Measurements from ENCODE around the gene MLEC.

The MLEC gene

DNA sequence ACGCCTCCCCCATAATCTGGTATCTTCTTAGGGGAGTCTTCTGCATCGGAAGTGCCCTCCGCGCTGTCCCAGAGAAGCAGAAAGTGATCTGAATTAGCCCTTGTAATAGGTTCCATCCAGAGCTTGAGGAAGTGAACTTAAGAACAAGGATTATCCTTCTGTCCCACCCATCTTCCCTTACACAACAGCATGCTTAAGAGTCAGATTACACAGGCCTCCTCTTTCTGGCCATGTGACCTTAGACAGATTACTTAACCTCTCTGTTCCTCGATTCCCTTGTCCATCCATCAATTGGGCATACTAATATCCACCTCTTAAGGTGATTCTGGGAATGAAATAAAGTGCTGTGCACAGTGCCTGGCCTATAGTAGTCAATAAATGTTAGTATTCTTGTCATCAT, 35.1 kb upstream of the MLEC start:
- no peak for TF ChIP-seq NFRKB (IDR thresholded peaks at IDR 0.05)
- TF ChIP-seq ARNT (IDR thresholded peaks at IDR 0.05), result no peak
- DNase-seq (ENCODE audit: extremely low spot score), result no peak
- ChIA-PET POLR2A (no interaction called here), CTCF (no interaction called here)

DNA sequence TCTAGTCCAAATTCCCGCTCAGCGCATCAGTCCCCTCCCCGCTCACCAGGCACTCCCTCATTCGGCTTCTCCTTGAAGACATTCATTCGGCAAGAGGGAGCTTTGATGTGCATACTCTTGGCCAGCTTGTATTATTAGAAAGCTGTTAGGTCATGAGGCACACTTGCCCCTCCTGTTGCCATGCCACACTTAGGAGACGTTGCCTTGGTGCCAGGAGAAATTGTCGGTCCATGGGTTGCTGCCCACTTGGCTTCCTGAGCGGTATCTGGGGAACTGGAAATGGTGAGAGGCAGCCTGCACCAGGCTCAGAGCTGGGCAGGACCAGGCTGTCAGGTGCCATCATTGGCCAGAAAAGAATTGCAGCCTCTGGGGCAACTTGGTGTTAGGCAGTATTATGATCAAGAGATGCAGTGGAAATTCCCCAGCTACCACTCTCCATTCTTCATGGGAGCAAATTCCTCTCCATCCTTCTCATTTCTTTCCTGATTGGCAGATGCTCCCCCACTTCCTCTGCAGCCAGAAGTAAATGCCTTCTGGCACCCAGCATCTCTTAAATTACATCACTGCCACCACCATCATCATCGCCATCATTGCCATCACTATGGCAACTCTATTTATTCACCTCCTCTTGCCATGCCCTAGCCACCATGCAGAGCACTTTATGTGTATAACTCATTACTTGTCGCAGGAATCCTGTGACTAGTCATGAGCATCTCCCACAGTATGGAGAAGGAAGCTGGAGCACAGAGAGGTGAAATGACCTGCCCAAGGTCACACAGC, 34.1 kb upstream of the MLEC start:
- TF ChIP-seq FOXM1 (IDR thresholded peaks at IDR 0.05; ENCODE audit: borderline replicate concordance) (no peak), HDGF (IDR thresholded peaks at IDR 0.05; ENCODE audit: borderline replicate concordance) (no peak), FOXA1 (IDR thresholded peaks at IDR 0.05) (no peak), BHLHE40 (IDR thresholded peaks at IDR 0.05; ENCODE audit: borderline replicate concordance) (no peak), L3MBTL2 (conservative IDR thresholded peaks at IDR 0.05) (no peak), SUZ12 (IDR thresholded peaks at IDR 0.05) (no peak), ZNF384 (IDR thresholded peaks at IDR 0.05) (no peak), ARNT (IDR thresholded peaks at IDR 0.05) (no peak), NFRKB (IDR thresholded peaks at IDR 0.05) (no peak), FOXK2 (IDR thresholded peaks at IDR 0.05) (no peak), CTBP1 (IDR thresholded peaks at IDR 0.05; ENCODE audit: borderline replicate concordance) (no peak)
- TF ChIP-seq, protein P1, sequence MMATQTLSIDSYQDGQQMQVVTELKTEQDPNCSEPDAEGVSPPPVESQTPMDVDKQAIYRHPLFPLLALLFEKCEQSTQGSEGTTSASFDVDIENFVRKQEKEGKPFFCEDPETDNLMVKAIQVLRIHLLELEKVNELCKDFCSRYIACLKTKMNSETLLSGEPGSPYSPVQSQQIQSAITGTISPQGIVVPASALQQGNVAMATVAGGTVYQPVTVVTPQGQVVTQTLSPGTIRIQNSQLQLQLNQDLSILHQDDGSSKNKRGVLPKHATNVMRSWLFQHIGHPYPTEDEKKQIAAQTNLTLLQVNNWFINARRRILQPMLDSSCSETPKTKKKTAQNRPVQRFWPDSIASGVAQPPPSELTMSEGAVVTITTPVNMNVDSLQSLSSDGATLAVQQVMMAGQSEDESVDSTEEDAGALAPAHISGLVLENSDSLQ (IDR thresholded peaks at IDR 0.05), result no peak
- no peak for DNase-seq (ENCODE audit: extremely low spot score)
- ChIA-PET CTCF (no interaction called here), POLR2A (interaction anchor here (0.8 kb wide), 1 partner anchor 72 kb away, joined by 4 read pairs; the partner anchor contains the start of gene POP5)

DNA sequence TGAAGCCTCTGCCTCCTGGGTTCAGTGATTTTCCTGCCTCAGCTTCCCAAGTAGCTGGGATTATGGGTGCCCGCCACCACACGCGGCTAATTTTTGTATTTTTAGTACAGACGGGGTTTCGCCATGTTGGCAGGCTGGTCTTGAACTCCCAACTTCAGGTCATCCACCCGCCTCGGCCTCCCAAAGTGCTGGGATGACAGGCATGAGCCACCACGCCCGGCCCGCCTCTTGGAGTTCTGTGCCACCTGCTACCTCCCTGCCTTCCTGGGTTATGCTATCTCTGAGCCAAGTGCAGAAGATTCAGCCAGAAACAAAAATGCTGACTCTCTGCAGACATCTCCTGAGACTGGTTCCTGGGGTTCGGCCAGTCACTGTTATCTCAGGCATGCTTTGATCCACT, 33.3 kb upstream of the MLEC start:
- DNase-seq (ENCODE audit: extremely low spot score), result no peak
- CTCF ChIA-PET, result no interaction called here
- POLR2A ChIA-PET, result no interaction called here
- no peak for TF ChIP-seq SP1 (IDR thresholded peaks at IDR 0.05)
- TF ChIP-seq HDGF (IDR thresholded peaks at IDR 0.05; ENCODE audit: borderline replicate concordance), result no peak
- TF ChIP-seq SUZ12 (IDR thresholded peaks at IDR 0.05), result no peak
- no peak for TF ChIP-seq FOXM1 (IDR thresholded peaks at IDR 0.05; ENCODE audit: borderline replicate concordance)
- TF ChIP-seq L3MBTL2 (conservative IDR thresholded peaks at IDR 0.05), result no peak
- no peak for TF ChIP-seq ELF4 (IDR thresholded peaks at IDR 0.05)
- no peak for TF ChIP-seq TARDBP (IDR thresholded peaks at IDR 0.05)
- no peak for TF ChIP-seq ZNF384 (IDR thresholded peaks at IDR 0.05)
- TF ChIP-seq LEF1 (IDR thresholded peaks at IDR 0.05; ENCODE audit: borderline replicate concordance), result no peak
- no peak for TF ChIP-seq FOXK2 (IDR thresholded peaks at IDR 0.05)

DNA sequence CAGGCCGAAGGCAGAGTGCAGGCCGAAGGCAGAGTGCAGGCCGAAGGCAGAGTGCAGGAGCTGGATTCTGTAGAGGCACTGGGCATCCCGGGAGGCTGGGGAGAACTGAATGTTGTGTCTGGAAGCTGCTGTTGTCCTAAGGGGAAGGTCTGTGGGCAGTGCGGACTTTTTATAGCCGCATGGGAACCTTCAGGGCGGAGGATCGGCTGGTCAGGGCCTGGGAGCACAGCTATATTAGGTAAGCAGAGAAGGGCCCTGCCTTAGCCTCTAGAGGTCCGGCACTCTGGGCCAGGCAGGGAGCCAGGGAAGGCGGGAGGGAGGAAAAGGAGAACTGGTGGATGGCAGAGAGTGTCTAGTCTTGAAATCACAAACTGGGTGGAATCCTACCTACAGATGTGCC, 32.3 kb upstream of the MLEC start:
- POLR2A ChIA-PET, result no interaction called here
- no peak for TF ChIP-seq CTBP1 (IDR thresholded peaks at IDR 0.05; ENCODE audit: borderline replicate concordance)
- TF ChIP-seq FOXM1 (IDR thresholded peaks at IDR 0.05; ENCODE audit: borderline replicate concordance), result no peak
- no peak for TF ChIP-seq ARNT (IDR thresholded peaks at IDR 0.05)
- no peak for TF ChIP-seq FOXK2 (IDR thresholded peaks at IDR 0.05)
- TF ChIP-seq FOXA1 (IDR thresholded peaks at IDR 0.05), result no peak
- no peak for TF ChIP-seq ZNF384 (IDR thresholded peaks at IDR 0.05)
- no peak for TF ChIP-seq TARDBP (IDR thresholded peaks at IDR 0.05)
- TF ChIP-seq LEF1 (IDR thresholded peaks at IDR 0.05; ENCODE audit: borderline replicate concordance), result no peak
- TF ChIP-seq HDGF (IDR thresholded peaks at IDR 0.05; ENCODE audit: borderline replicate concordance), result no peak
- TF ChIP-seq SP1 (IDR thresholded peaks at IDR 0.05), result no peak
- CTCF ChIA-PET, result no interaction called here
- DNase-seq (ENCODE audit: extremely low spot score), result no peak

DNA sequence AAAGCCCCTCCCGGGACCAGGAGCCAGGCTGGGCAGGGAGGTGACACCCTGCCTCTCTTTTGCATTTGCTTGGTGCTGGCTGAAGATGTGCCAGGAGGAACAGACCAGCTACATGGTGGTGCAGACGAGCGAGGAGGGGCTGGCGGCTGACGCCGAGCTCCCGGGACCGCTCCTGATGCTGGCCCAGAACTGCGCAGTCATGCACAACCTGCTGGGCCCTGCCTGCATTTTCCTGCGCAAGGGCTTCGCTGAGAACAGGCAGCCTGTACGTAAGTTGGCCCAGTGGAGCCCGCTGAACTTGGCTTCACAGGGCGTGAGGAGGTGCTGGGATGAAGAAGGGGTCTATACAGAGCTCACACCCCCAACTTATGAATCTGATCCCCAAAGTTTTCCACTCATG, 30.9 kb upstream of the MLEC start:
- DNase-seq (ENCODE audit: extremely low spot score), result no peak
- TF ChIP-seq TARDBP (IDR thresholded peaks at IDR 0.05) (no peak), ARNT (IDR thresholded peaks at IDR 0.05) (no peak), CTBP1 (IDR thresholded peaks at IDR 0.05; ENCODE audit: borderline replicate concordance) (no peak), FOXK2 (IDR thresholded peaks at IDR 0.05) (no peak), FOXA1 (IDR thresholded peaks at IDR 0.05) (no peak), NFRKB (IDR thresholded peaks at IDR 0.05) (no peak), SUZ12 (IDR thresholded peaks at IDR 0.05) (no peak), SP1 (IDR thresholded peaks at IDR 0.05) (no peak), FOXM1 (IDR thresholded peaks at IDR 0.05; ENCODE audit: borderline replicate concordance) (no peak), HDGF (IDR thresholded peaks at IDR 0.05; ENCODE audit: borderline replicate concordance) (no peak), ELF4 (IDR thresholded peaks at IDR 0.05) (no peak), BHLHE40 (IDR thresholded peaks at IDR 0.05; ENCODE audit: borderline replicate concordance) (no peak), ZNF384 (IDR thresholded peaks at IDR 0.05) (no peak), L3MBTL2 (conservative IDR thresholded peaks at IDR 0.05) (no peak)
- TF ChIP-seq, protein P1 (IDR thresholded peaks at IDR 0.05), result no peak
- CTCF ChIA-PET, result no interaction called here
- POLR2A ChIA-PET, result no interaction called here

DNA sequence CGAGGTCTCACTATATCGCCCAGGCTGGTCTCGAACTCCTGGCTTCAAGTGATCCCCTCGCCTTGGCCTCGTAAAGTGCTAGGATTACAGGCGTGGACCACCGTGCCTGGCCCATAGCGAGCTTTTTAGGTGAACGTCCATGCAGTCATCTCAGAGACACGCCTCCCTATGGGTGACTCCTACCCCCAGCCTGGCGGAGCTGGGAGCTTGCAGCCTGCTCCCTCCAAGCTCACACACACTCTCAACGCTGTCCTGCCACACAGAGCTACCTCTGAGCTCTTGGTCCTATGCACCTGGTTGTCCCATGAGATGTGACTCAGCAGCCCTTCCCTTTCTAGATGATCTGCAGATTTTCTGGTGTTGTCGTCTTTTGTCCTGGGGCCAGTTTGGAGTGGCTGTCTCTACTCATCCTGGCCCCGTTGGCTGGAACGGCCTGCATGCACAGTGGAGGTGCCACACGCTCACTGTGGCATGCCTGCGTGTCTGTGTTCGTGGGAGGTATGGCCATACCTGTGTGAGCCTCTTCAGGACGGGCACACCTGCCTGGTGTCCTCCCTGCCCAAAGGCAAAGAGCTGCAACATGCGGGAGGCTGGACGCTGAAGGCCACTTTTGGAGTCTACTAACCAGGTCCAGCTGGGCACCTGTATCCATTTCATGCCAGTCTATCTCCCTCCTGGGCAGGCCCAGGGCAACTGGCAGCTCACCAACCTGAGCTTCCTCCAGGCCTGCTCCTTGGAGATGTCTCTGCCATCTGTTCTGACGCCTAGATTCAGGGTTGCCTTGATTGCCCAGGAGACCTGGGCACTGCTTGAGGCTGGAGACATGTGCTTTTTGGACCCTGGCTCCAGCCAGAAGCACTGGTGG, 28.4 kb upstream of the MLEC start:
- DNase-seq (ENCODE audit: extremely low spot score), result no peak
- CTCF ChIA-PET, result interaction anchor here (2.8 kb wide), 1 partner anchor 10 kb away, joined by 16 read pairs; no protein-coding TSS in a partner anchor
- POLR2A ChIA-PET, result no interaction called here
- TF ChIP-seq TARDBP (IDR thresholded peaks at IDR 0.05), result no peak
- TF ChIP-seq ELF4 (IDR thresholded peaks at IDR 0.05), result no peak
- TF ChIP-seq LEF1 (IDR thresholded peaks at IDR 0.05; ENCODE audit: borderline replicate concordance), result no peak
- TF ChIP-seq FOXK2 (IDR thresholded peaks at IDR 0.05), result no peak
- no peak for TF ChIP-seq SUZ12 (IDR thresholded peaks at IDR 0.05)
- no peak for TF ChIP-seq FOXA1 (IDR thresholded peaks at IDR 0.05)
- no peak for TF ChIP-seq ARNT (IDR thresholded peaks at IDR 0.05)
- no peak for TF ChIP-seq HDGF (IDR thresholded peaks at IDR 0.05; ENCODE audit: borderline replicate concordance)
- no peak for TF ChIP-seq CTBP1 (IDR thresholded peaks at IDR 0.05; ENCODE audit: borderline replicate concordance)

Measured in HEK293T (cell line).